GM11168 (cell line): ENCODE results near the gene SLC25A4.
"Not testable (repeated sequence)": the region's sequence is repeated elsewhere in the genome, so short reads cannot be mapped to it uniquely, and the experiment has no call there.

ENCODE experiments used
- in situ Hi-C: fragments of 300-500 bp; cut with MboI; formaldehyde crosslinking; loops from one replicate; pipeline ENCODE4 v1.12.0; 2022; ENCODE audit warnings: low sequenced_read_pairs; ENCODE audit not compliant: unreplicated experiment

The SLC25A4 gene

GRCh38 chr4:185171373-185172071, 28.5 kb downstream of the SLC25A4 start:
- in situ Hi-C loops: no loop called here

GRCh38 chr4:185179488-185179887, 36.4 kb downstream of the SLC25A4 start:
- in situ Hi-C loops: no loop called here

- in situ Hi-C loops: no loop called here
Observed at GRCh38 chr4:185182239-185182638, 39.2 kb downstream of the SLC25A4 start.

GRCh38 chr4:185183622-185184281, 40.7 kb downstream of the SLC25A4 start:
- in situ Hi-C loops: no loop called here

GRCh38 chr4:185186769-185187168, 43.7 kb downstream of the SLC25A4 start:
- in situ Hi-C loops: no loop called here

GRCh38 chr4:185189606-185190305, 46.7 kb downstream of the SLC25A4 start:
- in situ Hi-C loops: no loop called here

GRCh38 chr4:185190306-185190856, 47.3 kb downstream of the SLC25A4 start:
- in situ Hi-C loops: no loop called here

- in situ Hi-C loops: no loop called here
Observed at GRCh38 chr4:185192059-185192458, 49.0 kb downstream of the SLC25A4 start.

GRCh38 chr4:185194924-185195888, 52.1 kb downstream of the SLC25A4 start:
- in situ Hi-C loops: no loop called here

- in situ Hi-C loops: no loop called here
Observed at GRCh38 chr4:185196437-185196836, 53.4 kb downstream of the SLC25A4 start.

GRCh38 chr4:185198189-185198588, 55.1 kb downstream of the SLC25A4 start:
- in situ Hi-C loops: not testable (repeated sequence)
